ENCODE data around the gene CFAP46. TPM values are rescaled to one million over a fixed set of nuclear protein-coding genes. Genes with fewer than 3 reads are reported as not detected.

Gene CFAP46
- total and polyA plus RNA-seq, 2 experiments from 2014 or later: 3.1 to 5.4 TPM

GRCh38 chr10:132811891-132812481 is 130.4 kb downstream of the CFAP46 start:
- no peaks in the 10 kb centered on the region for H3F3A ChIP-seq (replicated peaks; ENCODE audit: low read depth)
- no peak overlapping the region for H2AFZ ChIP-seq
- H3K4me1 ChIP-seq (ENCODE audit: insufficient read depth): no peaks in the 10 kb centered on the region
- Mint-ChIP-seq H3K27me3 (ENCODE audit: insufficient read depth, low read depth, poor library complexity) (peaks cover 10% of the 10 kb centered on the region), H3K4me1 (0 out of 3 replicates have a peak, but pooled peaks cover 3% of the 10 kb centered on the region), H3K9me3 (no peaks in the 10 kb centered on the region; the same call in 2 of the 3 replicates), H3K36me3 (ENCODE audit: low read depth) (no peaks in the 10 kb centered on the region), H3K27ac (no peak overlapping the region), H3K4me3 (no peak overlapping the region)
- H3K36me3 ChIP-seq (ENCODE audit: insufficient read depth): no peaks in the 10 kb centered on the region
- H3K27ac ChIP-seq (ENCODE audit: low read depth): no peak overlapping the region
- no peaks in the 10 kb centered on the region for H4K20me1 ChIP-seq (replicated peaks; ENCODE audit: insufficient read depth)
- H3K9me2 ChIP-seq (ENCODE audit: insufficient read depth): no peaks in the 10 kb centered on the region
- no peak for DNase-seq (ENCODE audit: low spot score)
- TF ChIP-seq CREB1 (CRISPR knock-in tag; IDR thresholded peaks at IDR 0.05; ENCODE audit: low read depth) (no peak), EZH2 (IDR thresholded peaks at IDR 0.05; ENCODE audit: low read depth, unreplicated experiment) (no peak), ETS1 (IDR thresholded peaks at IDR 0.05) (no peak), CTCF (conservative IDR thresholded peaks at IDR 0.05; ENCODE audit: low read depth in 2 of 2) (no peak), ZNF331 (CRISPR knock-in tag; IDR thresholded peaks at IDR 0.05; ENCODE audit: low read depth) (no peak), POLR2AphosphoS5 (IDR thresholded peaks at IDR 0.05; ENCODE audit: low read depth) (no peak), JUNB (IDR thresholded peaks at IDR 0.05; ENCODE audit: unreplicated experiment) (no peak), EZH2phosphoT487 (IDR thresholded peaks at IDR 0.05; ENCODE audit: unreplicated experiment) (no peak)
- TF ChIP-seq, protein P1, sequence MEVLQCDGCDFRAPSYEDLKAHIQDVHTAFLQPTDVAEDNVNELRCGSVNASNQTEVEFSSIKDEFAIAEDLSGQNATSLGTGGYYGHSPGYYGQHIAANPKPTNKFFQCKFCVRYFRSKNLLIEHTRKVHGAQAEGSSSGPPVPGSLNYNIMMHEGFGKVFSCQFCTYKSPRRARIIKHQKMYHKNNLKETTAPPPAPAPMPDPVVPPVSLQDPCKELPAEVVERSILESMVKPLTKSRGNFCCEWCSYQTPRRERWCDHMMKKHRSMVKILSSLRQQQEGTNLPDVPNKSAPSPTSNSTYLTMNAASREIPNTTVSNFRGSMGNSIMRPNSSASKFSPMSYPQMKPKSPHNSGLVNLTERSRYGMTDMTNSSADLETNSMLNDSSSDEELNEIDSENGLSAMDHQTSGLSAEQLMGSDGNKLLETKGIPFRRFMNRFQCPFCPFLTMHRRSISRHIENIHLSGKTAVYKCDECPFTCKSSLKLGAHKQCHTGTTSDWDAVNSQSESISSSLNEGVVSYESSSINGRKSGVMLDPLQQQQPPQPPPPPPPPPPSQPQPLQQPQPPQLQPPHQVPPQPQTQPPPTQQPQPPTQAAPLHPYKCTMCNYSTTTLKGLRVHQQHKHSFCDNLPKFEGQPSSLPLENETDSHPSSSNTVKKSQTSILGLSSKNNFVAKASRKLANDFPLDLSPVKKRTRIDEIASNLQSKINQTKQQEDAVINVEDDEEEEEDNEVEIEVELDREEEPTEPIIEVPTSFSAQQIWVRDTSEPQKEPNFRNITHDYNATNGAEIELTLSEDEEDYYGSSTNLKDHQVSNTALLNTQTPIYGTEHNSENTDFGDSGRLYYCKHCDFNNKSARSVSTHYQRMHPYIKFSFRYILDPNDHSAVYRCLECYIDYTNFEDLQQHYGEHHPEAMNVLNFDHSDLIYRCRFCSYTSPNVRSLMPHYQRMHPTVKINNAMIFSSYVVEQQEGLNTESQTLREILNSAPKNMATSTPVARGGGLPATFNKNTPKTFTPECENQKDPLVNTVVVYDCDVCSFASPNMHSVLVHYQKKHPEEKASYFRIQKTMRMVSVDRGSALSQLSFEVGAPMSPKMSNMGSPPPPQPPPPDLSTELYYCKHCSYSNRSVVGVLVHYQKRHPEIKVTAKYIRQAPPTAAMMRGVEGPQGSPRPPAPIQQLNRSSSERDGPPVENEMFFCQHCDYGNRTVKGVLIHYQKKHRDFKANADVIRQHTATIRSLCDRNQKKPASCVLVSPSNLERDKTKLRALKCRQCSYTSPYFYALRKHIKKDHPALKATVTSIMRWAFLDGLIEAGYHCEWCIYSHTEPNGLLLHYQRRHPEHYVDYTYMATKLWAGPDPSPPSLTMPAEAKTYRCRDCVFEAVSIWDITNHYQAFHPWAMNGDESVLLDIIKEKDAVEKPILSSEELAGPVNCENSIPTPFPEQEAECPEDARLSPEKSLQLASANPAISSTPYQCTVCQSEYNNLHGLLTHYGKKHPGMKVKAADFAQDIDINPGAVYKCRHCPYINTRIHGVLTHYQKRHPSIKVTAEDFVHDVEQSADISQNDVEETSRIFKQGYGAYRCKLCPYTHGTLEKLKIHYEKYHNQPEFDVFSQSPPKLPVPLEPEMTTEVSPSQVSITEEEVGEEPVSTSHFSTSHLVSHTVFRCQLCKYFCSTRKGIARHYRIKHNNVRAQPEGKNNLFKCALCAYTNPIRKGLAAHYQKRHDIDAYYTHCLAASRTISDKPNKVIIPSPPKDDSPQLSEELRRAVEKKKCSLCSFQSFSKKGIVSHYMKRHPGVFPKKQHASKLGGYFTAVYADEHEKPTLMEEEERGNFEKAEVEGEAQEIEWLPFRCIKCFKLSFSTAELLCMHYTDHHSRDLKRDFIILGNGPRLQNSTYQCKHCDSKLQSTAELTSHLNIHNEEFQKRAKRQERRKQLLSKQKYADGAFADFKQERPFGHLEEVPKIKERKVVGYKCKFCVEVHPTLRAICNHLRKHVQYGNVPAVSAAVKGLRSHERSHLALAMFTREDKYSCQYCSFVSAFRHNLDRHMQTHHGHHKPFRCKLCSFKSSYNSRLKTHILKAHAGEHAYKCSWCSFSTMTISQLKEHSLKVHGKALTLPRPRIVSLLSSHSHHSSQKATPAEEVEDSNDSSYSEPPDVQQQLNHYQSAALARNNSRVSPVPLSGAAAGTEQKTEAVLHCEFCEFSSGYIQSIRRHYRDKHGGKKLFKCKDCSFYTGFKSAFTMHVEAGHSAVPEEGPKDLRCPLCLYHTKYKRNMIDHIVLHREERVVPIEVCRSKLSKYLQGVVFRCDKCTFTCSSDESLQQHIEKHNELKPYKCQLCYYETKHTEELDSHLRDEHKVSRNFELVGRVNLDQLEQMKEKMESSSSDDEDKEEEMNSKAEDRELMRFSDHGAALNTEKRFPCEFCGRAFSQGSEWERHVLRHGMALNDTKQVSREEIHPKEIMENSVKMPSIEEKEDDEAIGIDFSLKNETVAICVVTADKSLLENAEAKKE (CRISPR knock-in tag; IDR thresholded peaks at IDR 0.05): no peak
- TF ChIP-seq, protein P2, sequence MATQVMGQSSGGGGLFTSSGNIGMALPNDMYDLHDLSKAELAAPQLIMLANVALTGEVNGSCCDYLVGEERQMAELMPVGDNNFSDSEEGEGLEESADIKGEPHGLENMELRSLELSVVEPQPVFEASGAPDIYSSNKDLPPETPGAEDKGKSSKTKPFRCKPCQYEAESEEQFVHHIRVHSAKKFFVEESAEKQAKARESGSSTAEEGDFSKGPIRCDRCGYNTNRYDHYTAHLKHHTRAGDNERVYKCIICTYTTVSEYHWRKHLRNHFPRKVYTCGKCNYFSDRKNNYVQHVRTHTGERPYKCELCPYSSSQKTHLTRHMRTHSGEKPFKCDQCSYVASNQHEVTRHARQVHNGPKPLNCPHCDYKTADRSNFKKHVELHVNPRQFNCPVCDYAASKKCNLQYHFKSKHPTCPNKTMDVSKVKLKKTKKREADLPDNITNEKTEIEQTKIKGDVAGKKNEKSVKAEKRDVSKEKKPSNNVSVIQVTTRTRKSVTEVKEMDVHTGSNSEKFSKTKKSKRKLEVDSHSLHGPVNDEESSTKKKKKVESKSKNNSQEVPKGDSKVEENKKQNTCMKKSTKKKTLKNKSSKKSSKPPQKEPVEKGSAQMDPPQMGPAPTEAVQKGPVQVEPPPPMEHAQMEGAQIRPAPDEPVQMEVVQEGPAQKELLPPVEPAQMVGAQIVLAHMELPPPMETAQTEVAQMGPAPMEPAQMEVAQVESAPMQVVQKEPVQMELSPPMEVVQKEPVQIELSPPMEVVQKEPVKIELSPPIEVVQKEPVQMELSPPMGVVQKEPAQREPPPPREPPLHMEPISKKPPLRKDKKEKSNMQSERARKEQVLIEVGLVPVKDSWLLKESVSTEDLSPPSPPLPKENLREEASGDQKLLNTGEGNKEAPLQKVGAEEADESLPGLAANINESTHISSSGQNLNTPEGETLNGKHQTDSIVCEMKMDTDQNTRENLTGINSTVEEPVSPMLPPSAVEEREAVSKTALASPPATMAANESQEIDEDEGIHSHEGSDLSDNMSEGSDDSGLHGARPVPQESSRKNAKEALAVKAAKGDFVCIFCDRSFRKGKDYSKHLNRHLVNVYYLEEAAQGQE (IDR thresholded peaks at IDR 0.05; ENCODE audit: unreplicated experiment): no peak
- no peaks in the 10 kb centered on the region for H3K27me3 ChIP-seq (ENCODE audit: insufficient read depth)
- no peak overlapping the region for H3K4me2 ChIP-seq
- no peak overlapping the region for H3K4me3 ChIP-seq
- ATAC-seq: no peak
- H3K79me2 ChIP-seq (replicated peaks; ENCODE audit: insufficient read depth): no peaks in the 10 kb centered on the region
